Left renal cortex interstitium (tissue), 4 donors: ENCODE data around the gene SYT12. TPM values are rescaled to one million over a fixed set of nuclear protein-coding genes. Genes with fewer than 3 reads are reported as not detected.

Experiments
- DNase-seq, 4 donors: peaks; one replicate each; pipeline ENCODE4 v3.0.0-alpha.2; 2013; ENCODE audit warnings: low read depth in 4 of 4, low spot score in 2 of 4, missing footprints in 1 of 4
- polyA plus RNA-seq, 4 donors: library from polyadenylated mRNA; unstranded; fragments of 120-200 nt; gene quantifications; one replicate each; pipeline ENCODE4 v1.2.1, GENCODE V29; 2013; ENCODE audit not compliant: insufficient read length in 4 of 4

SYT12 gene
- polyA plus RNA-seq, 4 donors: 0.14 to 0.27 (median 0.17) TPM

GRCh38 chr11:67090717-67091116, 67.8 kb downstream of the SYT12 start:
- no peak for DNase-seq

- DNase-seq: no peak
These were observed 72.2 kb downstream of the SYT12 start for GRCh38 chr11:67095214-67095507.

DNA sequence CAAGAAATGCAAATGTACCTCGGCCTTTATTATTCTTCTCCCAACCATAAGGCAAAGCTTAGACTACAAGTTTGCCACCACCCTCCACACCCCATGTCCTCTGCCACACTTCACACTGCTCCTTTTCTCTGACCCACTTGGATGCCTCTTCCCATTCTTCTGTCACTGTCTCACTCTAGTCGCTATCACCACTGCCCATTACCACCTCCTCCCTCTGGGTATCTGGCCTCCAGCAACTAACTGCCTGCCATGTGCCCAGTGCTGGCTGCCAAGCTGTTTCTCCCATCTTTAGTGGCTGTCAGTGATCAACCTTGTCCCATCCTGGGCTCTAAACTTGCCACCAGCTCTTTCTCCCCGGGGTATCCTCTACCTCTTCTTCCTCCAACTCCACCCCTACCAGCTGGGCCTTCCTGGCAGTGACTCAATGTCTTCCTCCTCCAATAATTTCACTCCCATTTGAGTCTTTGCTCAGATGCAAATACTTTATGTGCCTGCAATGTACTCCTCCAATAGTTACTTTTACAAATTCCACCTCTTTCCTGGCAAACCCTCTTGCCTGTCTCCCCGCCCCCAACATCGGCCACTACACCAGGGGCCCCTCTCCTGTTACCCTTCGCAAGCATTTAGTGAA, 76.0 kb downstream of the SYT12 start:
- no peak for DNase-seq

- no peak for DNase-seq
These were observed 76.9 kb downstream of the SYT12 start for GRCh38 chr11:67099831-67100324.

Other genes starting within 250 kb of the SYT12 start
- gene RCE1, start 179.7 kb upstream of the SYT12 start, polyA plus RNA-seq: 10 to 100 TPM; 18.0 to 35.1 (median 26.7) TPM
- 10 to 100 TPM; 13.4 to 31.1 (median 25.4) TPM for gene LRFN4, start 166.1 kb upstream of the SYT12 start, polyA plus RNA-seq
- gene PC, start 64.8 kb upstream of the SYT12 start, polyA plus RNA-seq: 10 to 100 TPM; 44.3 to 58.3 (median 53.0) TPM
- gene C11orf86, start 47.8 kb upstream of the SYT12 start, polyA plus RNA-seq: under 1 TPM in 2 of 4 donors, not detected in 2; 0.13 to 0.25 TPM
- 10 to 100 TPM in 1 of 4 donors, 1 to 10 TPM in 3; 7.1 to 10.6 (median 9.1) TPM for gene RHOD, start 33.7 kb downstream of the SYT12 start, polyA plus RNA-seq
- 10 to 100 TPM; 66.3 to 92.0 (median 75.9) TPM for gene KDM2A, start 96.1 kb downstream of the SYT12 start, polyA plus RNA-seq
- gene GRK2, start 243.3 kb downstream of the SYT12 start, polyA plus RNA-seq: 10 to 100 TPM; 51.5 to 68.7 (median 53.0) TPM